Trophoblast cell (in vitro differentiated cells and primary cell): ENCODE measurements around the gene SCRN2.

ENCODE experiments used
- DNase-seq, 2 donors: peaks; one replicate each; pipeline ENCODE4 v3.0.0-alpha.2; 2016
- H2AFZ ChIP-seq: 2 replicates; pipeline ENCODE4 v1.6.1; 2013; ENCODE audit warnings: low read length, moderate library complexity, mild to moderate bottlenecking; ENCODE audit not compliant: insufficient read depth, poor library complexity
- H2AK5ac ChIP-seq: 2 replicates; pipeline ENCODE4 v1.6.1; 2013; ENCODE audit warnings: mild to moderate bottlenecking, low read length
- H2BK120ac ChIP-seq: 2 replicates; pipeline ENCODE4 v1.6.1; 2013; ENCODE audit warnings: low read length, mild to moderate bottlenecking, moderate library complexity; ENCODE audit not compliant: insufficient read depth, poor library complexity
- H2BK12ac ChIP-seq: 2 replicates; pipeline ENCODE4 v1.6.1; 2013; ENCODE audit warnings: mild to moderate bottlenecking, low read length, moderate library complexity
- H2BK5ac ChIP-seq: 2 replicates; pipeline ENCODE4 v1.6.1; 2013; ENCODE audit warnings: low read length, low read depth, moderate library complexity, mild to moderate bottlenecking; ENCODE audit not compliant: poor library complexity
- H3K14ac ChIP-seq: 2 replicates; pipeline ENCODE4 v1.6.1; 2013; ENCODE audit warnings: mild to moderate bottlenecking, low read length
- H3K18ac ChIP-seq: 2 replicates; pipeline ENCODE4 v1.6.1; 2013; ENCODE audit warnings: mild to moderate bottlenecking, low read length
- H3K23ac ChIP-seq: 2 replicates; pipeline ENCODE4 v1.6.1; 2013; ENCODE audit warnings: low read length
- H3K27ac ChIP-seq: 2 replicates; pipeline ENCODE4 v1.5.1; 2013; ENCODE audit warnings: low read depth, mild to moderate bottlenecking, inconsistent platforms, low read length, moderate library complexity
- H3K27me3 ChIP-seq: 2 replicates; pipeline ENCODE4 v1.6.1; 2013; ENCODE audit warnings: inconsistent platforms, mild to moderate bottlenecking, low read length, moderate library complexity; ENCODE audit not compliant: insufficient read depth
- H3K36me3 ChIP-seq, 2 experiments: 1 replicate in 1 of 2; 2 replicates in 1 of 2; pipeline ENCODE4 v1.6.1; 2013; ENCODE audit warnings: low read length in 2 of 2, mild to moderate bottlenecking in 2 of 2, moderate library complexity in 1 of 2; ENCODE audit not compliant: insufficient read depth in 2 of 2, control insufficient read depth in 1 of 2
- H3K4ac ChIP-seq: 2 replicates; pipeline ENCODE4 v1.6.1; 2013; ENCODE audit warnings: low read depth, mild to moderate bottlenecking, low read length, moderate library complexity
- H3K4me1 ChIP-seq, 2 experiments: 1 replicate in 1 of 2; 2 replicates in 1 of 2; pipeline ENCODE4 v1.6.1; 2013; ENCODE audit warnings: low read length in 2 of 2, mild to moderate bottlenecking in 2 of 2, moderate library complexity in 1 of 2; ENCODE audit not compliant: insufficient read depth in 2 of 2, control insufficient read depth in 1 of 2
- H3K4me2 ChIP-seq: 2 replicates; pipeline ENCODE4 v1.6.1; 2013; ENCODE audit warnings: inconsistent platforms, mild to moderate bottlenecking, low read length, moderate library complexity
- H3K4me3 ChIP-seq: 2 replicates; pipeline ENCODE4 v1.5.1; 2013; ENCODE audit warnings: mild to moderate bottlenecking, low read depth, low read length, inconsistent platforms
- H3K79me1 ChIP-seq: one replicate; pipeline ENCODE4 v1.6.1; 2013; ENCODE audit warnings: low read length
- H3K79me2 ChIP-seq: 2 replicates; pipeline ENCODE4 v1.6.1; 2013; ENCODE audit warnings: low read length, mild to moderate bottlenecking; ENCODE audit not compliant: control insufficient read depth, insufficient read depth, poor library complexity
- H3K9ac ChIP-seq: 2 replicates; pipeline ENCODE4 v1.6.1; 2013; ENCODE audit warnings: mild to moderate bottlenecking, low read length
- H3K9me3 ChIP-seq: 2 replicates; pipeline ENCODE4 v1.6.1; 2013; ENCODE audit warnings: low read depth, mild to moderate bottlenecking, control low read depth, inconsistent platforms, low read length; ENCODE audit not compliant: insufficient read depth
- H4K12ac ChIP-seq: 2 replicates; pipeline ENCODE4 v1.6.1; 2013; ENCODE audit warnings: low read depth, mild to moderate bottlenecking, low read length, moderate library complexity
- H4K8ac ChIP-seq: 2 replicates; pipeline ENCODE4 v1.6.1; 2013; ENCODE audit warnings: low read depth, mild to moderate bottlenecking, low read length, moderate library complexity
- H4K91ac ChIP-seq: one replicate; pipeline ENCODE4 v1.6.1; 2013; ENCODE audit warnings: low read depth, mild to moderate bottlenecking, low read length, moderate library complexity
- WGBS: extraction: QIAGEN DNeasy Blood & Tissue Kit; methylation state at CpG from one replicate; pipeline ENCODE4 v1.1.7; 2013; ENCODE audit warnings: missing lambda C conversion rate; ENCODE audit not compliant: insufficient read length, insufficient coverage; ENCODE audit errors: extremely low coverage; 5-methylcytosine and 5-hydroxymethylcytosine counted together

The SCRN2 gene

GRCh38 chr17:47822785-47823184, 18.3 kb downstream of the SCRN2 start:
- H3K23ac ChIP-seq = no peak overlapping the region
- H3K4me2 ChIP-seq = no peak overlapping the region
- H2BK5ac ChIP-seq = no peak overlapping the region
- no peak overlapping the region for H3K27ac ChIP-seq
- no peaks in the 10 kb centered on the region for H3K27me3 ChIP-seq
- H3K79me1 ChIP-seq = peaks cover 9% of the 10 kb centered on the region
- no peak overlapping the region for H4K91ac ChIP-seq
- H3K4me3 ChIP-seq = no peak overlapping the region
- no peak overlapping the region for H3K4ac ChIP-seq
- no peak overlapping the region for H3K18ac ChIP-seq
- H3K4me1 ChIP-seq = peaks cover 8 to 9% of the 10 kb centered on the region in 2 experiments
- H2BK120ac ChIP-seq = no peak overlapping the region
- H4K12ac ChIP-seq = no peak overlapping the region
- H3K9ac ChIP-seq = no peak overlapping the region
- no peak overlapping the region for H4K8ac ChIP-seq
- H3K79me2 ChIP-seq = peaks cover 1% of the 10 kb centered on the region
- WGBS = no CpG with 5 or more reads among the region's 4 CpGs
- no peak overlapping the region for H2AFZ ChIP-seq
- H3K36me3 ChIP-seq = peaks cover 34 to 42% of the 10 kb centered on the region in 2 experiments
- H2BK12ac ChIP-seq = no peak overlapping the region
- H3K14ac ChIP-seq = no peak overlapping the region
- no peaks in the 10 kb centered on the region for H3K9me3 ChIP-seq
- H2AK5ac ChIP-seq = no peak overlapping the region
- DNase-seq = no peak

DNA sequence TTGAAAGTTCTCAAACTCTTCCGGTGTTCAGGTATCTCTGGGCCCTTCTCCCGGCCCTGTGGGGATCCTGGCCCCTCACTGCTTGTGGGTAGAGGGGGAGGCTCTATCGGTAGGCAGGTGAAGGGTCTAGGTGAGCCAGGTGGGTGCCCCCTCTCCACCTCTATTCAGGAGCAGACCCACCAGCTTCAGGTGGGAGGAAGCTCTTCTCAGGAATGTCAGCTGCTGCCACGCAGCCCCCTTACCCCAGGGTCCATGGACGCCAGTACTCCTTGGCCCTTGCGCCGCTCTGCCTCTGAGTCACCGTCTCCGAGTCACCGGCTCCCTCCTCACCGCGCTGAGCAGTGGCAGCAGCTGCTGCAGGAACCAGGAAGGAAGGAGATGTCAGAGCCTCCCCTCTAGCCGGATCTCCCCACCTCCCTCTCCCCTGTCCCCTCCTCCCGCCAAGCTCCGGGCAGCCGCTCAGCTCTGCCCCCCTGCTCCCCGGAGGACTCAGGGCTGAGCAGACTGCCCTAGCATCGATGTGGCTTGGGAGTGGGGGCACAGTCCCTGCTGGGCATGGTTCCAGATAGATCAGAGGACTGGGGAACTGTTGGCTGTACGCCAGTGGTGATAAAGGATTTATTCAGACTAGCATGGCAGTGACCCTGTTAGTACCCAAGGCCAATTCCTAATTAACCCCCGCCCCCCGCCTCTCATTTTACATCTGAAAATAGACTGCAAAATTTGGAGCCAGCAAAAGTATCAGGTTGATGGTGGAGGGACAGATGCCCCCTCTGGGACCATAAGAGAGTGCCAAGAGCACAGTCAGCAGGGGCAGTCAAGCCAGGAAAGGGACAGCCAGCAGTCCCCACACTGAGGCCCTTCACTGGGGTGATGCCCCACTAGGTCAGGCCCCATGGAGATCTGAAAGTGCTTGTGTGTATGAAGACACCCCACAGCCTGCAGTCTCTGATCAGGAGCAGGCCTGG, 19.4 kb downstream of the SCRN2 start, which contains the start of gene OSBPL7:
TSS of gene OSBPL7 (minus strand) at position 371 of the 968 bp plus-strand sequence. CDS start 1,516 bp downstream, outside the sequence.
- H2BK12ac ChIP-seq = no peak within 1 kb of the TSS
- no peak within 1 kb of the TSS for H3K23ac ChIP-seq
- H2AFZ ChIP-seq = peak within 1 kb of the TSS; percentile 89
- H4K8ac ChIP-seq = peak within 1 kb of the TSS; percentile 78
- peaks cover 9% of the 10 kb centered on the region for H3K79me1 ChIP-seq
- H2BK5ac ChIP-seq = no peak within 1 kb of the TSS
- H3K27ac ChIP-seq = no peak within 1 kb of the TSS
- H3K18ac ChIP-seq = no peak within 1 kb of the TSS
- peak within 1 kb of the TSS; percentile 35 for H2BK120ac ChIP-seq
- peak within 1 kb of the TSS; percentile 72 for H3K4me3 ChIP-seq
- H4K91ac ChIP-seq = peak within 1 kb of the TSS; percentile 40
- no CpG with 5 or more reads among the region's 21 CpGs for WGBS
- no peak within 1 kb of the TSS for H3K4ac ChIP-seq
- H3K4me2 ChIP-seq = peak within 1 kb of the TSS; percentile 72
- peaks cover 35 to 43% of the 10 kb centered on the region in 2 experiments for H3K36me3 ChIP-seq
- H4K12ac ChIP-seq = peak within 1 kb of the TSS; percentile 78
- peak within 1 kb of the TSS; percentile 55 for H2AK5ac ChIP-seq
- H3K9me3 ChIP-seq = no peaks in the 10 kb centered on the region
- peaks cover 8 to 9% of the 10 kb centered on the region in 2 experiments for H3K4me1 ChIP-seq
- peak in 1 of 2 donors; percentile 32 for DNase-seq
- H3K79me2 ChIP-seq = peaks cover 1% of the 10 kb centered on the region
- H3K14ac ChIP-seq = peak within 1 kb of the TSS; percentile 38
- H3K27me3 ChIP-seq = no peaks in the 10 kb centered on the region
- peak within 1 kb of the TSS; percentile 57 for H3K9ac ChIP-seq

DNA sequence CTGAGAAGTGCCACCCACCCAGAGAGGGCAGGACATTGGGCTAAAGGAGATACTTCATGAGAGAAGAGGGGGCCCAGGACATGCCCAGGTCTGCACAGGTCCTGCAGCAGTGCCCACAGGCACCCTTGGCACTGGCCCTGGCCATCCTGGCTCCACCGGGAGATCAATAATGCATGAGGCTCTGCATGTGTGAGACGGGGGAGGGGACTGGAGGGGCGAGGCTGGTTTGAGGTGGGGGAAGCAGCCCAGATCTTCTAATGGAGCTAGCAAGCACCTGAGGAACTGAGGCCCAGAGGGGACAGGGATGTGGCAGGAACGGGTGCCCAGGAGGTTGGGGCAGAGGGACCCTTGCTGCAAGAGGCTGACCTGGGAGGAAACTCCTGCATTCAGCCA, 20.0 kb downstream of the SCRN2 start:
- no peak overlapping the region for H3K18ac ChIP-seq
- no peak overlapping the region for H3K14ac ChIP-seq
- H3K9ac ChIP-seq = peak overlapping the region; percentile 57
- no peak overlapping the region for H2BK12ac ChIP-seq
- H4K8ac ChIP-seq = peak overlapping the region; percentile 78
- H3K9me3 ChIP-seq = no peaks in the 10 kb centered on the region
- H4K12ac ChIP-seq = peak overlapping the region; percentile 35
- H3K4me2 ChIP-seq = peak overlapping the region; percentile 72
- peaks cover 9% of the 10 kb centered on the region for H3K79me1 ChIP-seq
- peaks cover 8 to 9% of the 10 kb centered on the region in 2 experiments for H3K4me1 ChIP-seq
- no peak overlapping the region for H3K27ac ChIP-seq
- no peak overlapping the region for H2BK5ac ChIP-seq
- DNase-seq = no peak
- H3K79me2 ChIP-seq = peaks cover 1% of the 10 kb centered on the region
- H3K27me3 ChIP-seq = no peaks in the 10 kb centered on the region
- H3K23ac ChIP-seq = no peak overlapping the region
- no peak overlapping the region for H2BK120ac ChIP-seq
- H3K4ac ChIP-seq = no peak overlapping the region
- H3K4me3 ChIP-seq = peak overlapping the region; percentile 72
- peak overlapping the region; percentile 55 for H2AK5ac ChIP-seq
- WGBS = no CpG with 5 or more reads among the region's 4 CpGs
- peaks cover 36 to 43% of the 10 kb centered on the region in 2 experiments for H3K36me3 ChIP-seq
- no peak overlapping the region for H4K91ac ChIP-seq
- peak overlapping the region; percentile 32 for H2AFZ ChIP-seq

DNA sequence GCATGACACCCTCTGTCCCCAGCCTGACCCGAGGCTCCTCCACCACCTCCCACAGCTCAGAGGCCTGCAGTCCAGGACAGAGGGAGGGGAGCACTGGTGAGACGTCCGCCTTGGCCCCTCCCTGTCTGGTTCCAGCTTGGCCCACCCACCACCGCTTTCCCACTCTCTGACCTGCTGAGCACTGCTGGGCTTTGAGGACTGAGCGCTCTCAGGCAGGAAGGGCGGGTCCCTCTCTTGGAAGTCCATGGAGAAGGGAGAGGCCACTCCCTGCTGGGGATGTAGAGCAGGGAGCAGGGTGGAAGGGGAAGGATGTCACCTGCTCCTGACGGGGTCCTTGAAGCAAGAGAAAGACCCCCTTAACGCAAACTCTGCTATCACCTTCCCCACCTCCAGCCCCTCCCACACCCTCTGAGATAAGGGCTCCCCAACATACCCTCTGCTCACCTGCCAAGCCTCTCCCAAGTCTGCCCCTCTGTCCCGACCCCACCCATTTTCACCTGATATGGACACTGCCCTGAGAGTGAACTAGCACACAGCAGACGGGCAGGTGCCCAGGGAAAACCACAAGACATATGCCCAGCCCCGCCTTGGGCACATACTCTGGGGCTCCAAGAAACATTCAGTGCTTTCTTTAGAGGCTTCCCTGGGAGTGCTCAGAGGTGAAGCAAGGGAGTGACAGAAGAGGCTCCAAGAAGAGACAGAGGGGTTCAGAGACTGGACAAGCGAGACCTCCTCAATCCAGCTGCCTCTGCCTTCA, 20.9 kb downstream of the SCRN2 start:
- Histone ChIP-seq H3K27ac (no peak overlapping the region), H3K79me2 (peaks cover 1% of the 10 kb centered on the region), H2AFZ (no peak overlapping the region), H3K18ac (no peak overlapping the region), H3K14ac (no peak overlapping the region), H3K23ac (no peak overlapping the region), H3K36me3 (peaks cover 38 to 47% of the 10 kb centered on the region in 2 experiments), H3K9ac (no peak overlapping the region), H3K4ac (no peak overlapping the region), H2AK5ac (no peak overlapping the region), H3K9me3 (no peaks in the 10 kb centered on the region), H3K79me1 (peaks cover 9% of the 10 kb centered on the region), H4K8ac (no peak overlapping the region), H3K4me3 (no peak overlapping the region), H2BK12ac (no peak overlapping the region), H3K4me1 (peaks cover 8 to 9% of the 10 kb centered on the region in 2 experiments), H3K27me3 (no peaks in the 10 kb centered on the region), H2BK120ac (no peak overlapping the region), H4K91ac (no peak overlapping the region), H3K4me2 (no peak overlapping the region), H2BK5ac (no peak overlapping the region), H4K12ac (no peak overlapping the region)
- no CpG with 5 or more reads among the region's 12 CpGs for WGBS
- DNase-seq = no peak
